Panc1 (cell line): ENCODE results near the gene MEX3A. TPM values are rescaled to one million over a fixed set of nuclear protein-coding genes. Genes with fewer than 3 reads are reported as not detected.

Experiments used
- ATAC-seq: fragments of 200-7000 bp; cut with Tn5 transposase; 2 replicates; pipeline ENCODE4 v1.9.1; 2020; ENCODE audit warnings: mild to moderate bottlenecking, moderate library complexity
- BruUV-seq: library from RNA; stranded (reverse); fragments of 400-500 nt; replicated peaks from 2 replicates; lab custom pipeline; 2021; lab: Mats Ljungman, UMichigan
- CTCF ChIA-PET: fragments of 300-600 bp; sonication (Branson Sonifier 250); formaldehyde crosslinking; loops from one replicate; lab custom pipeline; 2022; ENCODE audit warnings: antibody characterized with exemption; lab: Charles Lee
- POLR2A ChIA-PET: fragments of 300-600 bp; sonication (Branson Sonifier 250); formaldehyde crosslinking; loops from one replicate; lab custom pipeline; 2022; ENCODE audit warnings: antibody characterized with exemption; lab: Charles Lee
- DNase-seq: peaks from one replicate; pipeline ENCODE4 v3.0.0-alpha.2; 2010; ENCODE audit warnings: low read depth, low spot score
- H3K27ac ChIP-seq: 2 replicates; pipeline ENCODE4 v1.5.1; 2011; ENCODE audit warnings: mild to moderate bottlenecking, low read length, inconsistent platforms
- H3K27me3 ChIP-seq: fragments of 200-500 bp; sonication (Bioruptor generic); 2 replicates; pipeline ENCODE4 v1.6.0; 2014; ENCODE audit warnings: low read length, inconsistent platforms; ENCODE audit not compliant: control insufficient read depth, insufficient read depth
- H3K36me3 ChIP-seq: fragments of 200-500 bp; sonication (Bioruptor generic); 2 replicates; pipeline ENCODE4 v1.5.1; 2014; ENCODE audit warnings: inconsistent platforms, mild to moderate bottlenecking, low read length, moderate library complexity; ENCODE audit not compliant: control insufficient read depth, insufficient read depth
- H3K4me1 ChIP-seq: 2 replicates; pipeline ENCODE4 v1.5.1; 2011; ENCODE audit warnings: inconsistent platforms, mild to moderate bottlenecking, low read length, moderate library complexity; ENCODE audit not compliant: control insufficient read depth, insufficient read depth
- H3K4me3 ChIP-seq, 2 experiments: 2 replicates each; pipeline ENCODE4 v1.5.1; 2011 to 2012; ENCODE audit warnings: low read depth in 2 of 2, low read length in 2 of 2, mild to moderate bottlenecking in 2 of 2, inconsistent platforms in 1 of 2, moderate library complexity in 1 of 2
- H3K9me3 ChIP-seq: fragments of 200-500 bp; sonication (Bioruptor generic); 2 replicates; pipeline ENCODE4 v1.5.1; 2014; ENCODE audit warnings: low read depth, mild to moderate bottlenecking, inconsistent platforms, low read length, moderate library complexity; ENCODE audit not compliant: control insufficient read depth, insufficient read depth
- CTCF ChIP-seq: fragments of 450-650 bp; IDR thresholded peaks from 2 replicates; pipeline ENCODE4 v1.5.1; 2017; ENCODE audit warnings: mild to moderate bottlenecking
- POLR2AphosphoS5 ChIP-seq: IDR thresholded peaks from 2 replicates; pipeline ENCODE4 v1.6.1; 2012; ENCODE audit warnings: mild to moderate bottlenecking, low read depth, low read length, moderate library complexity
- SIN3A ChIP-seq: IDR thresholded peaks from 2 replicates; pipeline ENCODE4 v1.6.1; 2012; ENCODE audit warnings: low read depth, mild to moderate bottlenecking, low read length, moderate library complexity, borderline replicate concordance; ENCODE audit not compliant: insufficient read depth
- TCF7L2 ChIP-seq: IDR thresholded peaks from 2 replicates; pipeline ENCODE4 v1.6.1; 2011; ENCODE audit warnings: mild to moderate bottlenecking, low read depth, low read length, inconsistent platforms
- in situ Hi-C: cut with HindIII; loops from 2 replicates; pipeline ENCODE4 v1.10.0; 2016; ENCODE audit warnings: low sequenced_read_pairs, low pct_unique_long_range_greater_than_20kb
- intact Hi-C: fragments of 100-400 bp; cut with micrococcal nuclease; formaldehyde crosslinking; loops from one replicate; pipeline ENCODE4 v1.10.0; 2022; ENCODE audit not compliant: unreplicated experiment
- total RNA-seq: library from RNA; stranded (reverse); gene quantifications from one replicate; pipeline ENCODE4 v1.2.1, GENCODE V29; 2021; ENCODE audit not compliant: unreplicated experiment
- TF ChIP-seq, protein P1 (sequence below), 2 experiments: IDR thresholded peaks; 2 replicates each; pipeline ENCODE4 v1.6.1; 2011 to 2012; ENCODE audit warnings: low read depth in 2 of 2, control low read depth in 1 of 2, low read length in 1 of 2, mild to moderate bottlenecking in 1 of 2, moderate library complexity in 1 of 2; ENCODE audit not compliant: insufficient read depth in 1 of 2

Gene MEX3A
- total RNA-seq, 1 experiment from 2014 or later: 15.8 TPM

DNA sequence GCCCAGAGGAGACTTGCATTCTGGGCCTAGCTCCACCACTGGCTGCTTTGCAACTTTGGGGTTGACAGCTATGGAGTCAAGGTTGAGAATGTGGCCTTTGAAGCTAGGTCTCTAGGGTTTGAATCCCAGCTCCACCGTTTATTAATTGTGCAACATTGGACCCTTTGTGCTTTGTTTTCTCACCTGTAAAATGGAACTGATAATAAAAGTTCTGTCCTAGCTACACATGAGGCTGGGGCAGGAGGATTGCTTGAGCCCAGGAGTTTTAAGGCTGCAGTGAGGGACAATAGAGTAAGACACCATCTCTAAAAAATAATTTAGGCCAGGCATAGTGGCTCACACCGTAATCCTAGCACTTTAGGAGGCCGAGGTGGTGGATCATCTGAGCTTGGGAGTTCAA lies 17.0 kb upstream of the MEX3A start:
- H3K27ac ChIP-seq: no peak overlapping the region
- DNase-seq: no peak
- intact Hi-C loops (loop anchor here (5.0 kb wide), 1 partner anchor 113 kb away; the partner anchor contains the start of gene PMF1), in situ Hi-C loops (no loop called here)
- ChIA-PET CTCF (interaction anchor here (0.6 to 1.2 kb wide), 5 partner anchors 22 to 53 kb away, joined by 3 to 6 read pairs (median 4); no protein-coding TSS in a partner anchor), POLR2A (no interaction called here)
- H3K9me3 ChIP-seq: no peaks in the 10 kb centered on the region
- no peaks in the 10 kb centered on the region for H3K36me3 ChIP-seq
- BruUV-seq: no TSS peak
- no peak overlapping the region for H3K4me3 ChIP-seq
- no peaks in the 10 kb centered on the region for H3K27me3 ChIP-seq
- TF ChIP-seq CTCF (no peak), POLR2AphosphoS5 (no peak), SIN3A (no peak), TCF7L2 (no peak)
- TF ChIP-seq, protein P1, sequence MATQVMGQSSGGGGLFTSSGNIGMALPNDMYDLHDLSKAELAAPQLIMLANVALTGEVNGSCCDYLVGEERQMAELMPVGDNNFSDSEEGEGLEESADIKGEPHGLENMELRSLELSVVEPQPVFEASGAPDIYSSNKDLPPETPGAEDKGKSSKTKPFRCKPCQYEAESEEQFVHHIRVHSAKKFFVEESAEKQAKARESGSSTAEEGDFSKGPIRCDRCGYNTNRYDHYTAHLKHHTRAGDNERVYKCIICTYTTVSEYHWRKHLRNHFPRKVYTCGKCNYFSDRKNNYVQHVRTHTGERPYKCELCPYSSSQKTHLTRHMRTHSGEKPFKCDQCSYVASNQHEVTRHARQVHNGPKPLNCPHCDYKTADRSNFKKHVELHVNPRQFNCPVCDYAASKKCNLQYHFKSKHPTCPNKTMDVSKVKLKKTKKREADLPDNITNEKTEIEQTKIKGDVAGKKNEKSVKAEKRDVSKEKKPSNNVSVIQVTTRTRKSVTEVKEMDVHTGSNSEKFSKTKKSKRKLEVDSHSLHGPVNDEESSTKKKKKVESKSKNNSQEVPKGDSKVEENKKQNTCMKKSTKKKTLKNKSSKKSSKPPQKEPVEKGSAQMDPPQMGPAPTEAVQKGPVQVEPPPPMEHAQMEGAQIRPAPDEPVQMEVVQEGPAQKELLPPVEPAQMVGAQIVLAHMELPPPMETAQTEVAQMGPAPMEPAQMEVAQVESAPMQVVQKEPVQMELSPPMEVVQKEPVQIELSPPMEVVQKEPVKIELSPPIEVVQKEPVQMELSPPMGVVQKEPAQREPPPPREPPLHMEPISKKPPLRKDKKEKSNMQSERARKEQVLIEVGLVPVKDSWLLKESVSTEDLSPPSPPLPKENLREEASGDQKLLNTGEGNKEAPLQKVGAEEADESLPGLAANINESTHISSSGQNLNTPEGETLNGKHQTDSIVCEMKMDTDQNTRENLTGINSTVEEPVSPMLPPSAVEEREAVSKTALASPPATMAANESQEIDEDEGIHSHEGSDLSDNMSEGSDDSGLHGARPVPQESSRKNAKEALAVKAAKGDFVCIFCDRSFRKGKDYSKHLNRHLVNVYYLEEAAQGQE (IDR thresholded peaks at IDR 0.05; ENCODE audit: insufficient read depth in 1 of 2, low read depth in 2 of 2, low read length in 1 of 2): no peak
- ATAC-seq: no peak
- peaks cover 31% of the 10 kb centered on the region for H3K4me1 ChIP-seq

- in situ Hi-C loops: no loop called here
- ChIA-PET POLR2A (no interaction called here), CTCF (interaction anchor here (1.2 kb wide), 1 partner anchor 24 kb away, joined by 3 read pairs; no protein-coding TSS in a partner anchor)
- TF ChIP-seq POLR2AphosphoS5 (no peak), CTCF (no peak), SIN3A (no peak), TCF7L2 (no peak)
- TF ChIP-seq, protein P1 (IDR thresholded peaks at IDR 0.05; ENCODE audit: insufficient read depth in 1 of 2, low read depth in 2 of 2, low read length in 1 of 2): no peak
- H3K36me3 ChIP-seq: no peaks in the 10 kb centered on the region
- intact Hi-C loops: loop anchor here (5.0 kb wide), 1 partner anchor 114 kb away; the partner anchor contains the start of gene PMF1
- H3K27me3 ChIP-seq: no peaks in the 10 kb centered on the region
- peaks cover 26% of the 10 kb centered on the region for H3K4me1 ChIP-seq
- ATAC-seq: no peak
- DNase-seq: no peak
- BruUV-seq: no TSS peak
- no peak overlapping the region for H3K27ac ChIP-seq
- H3K9me3 ChIP-seq: no peaks in the 10 kb centered on the region
- no peak overlapping the region for H3K4me3 ChIP-seq
Observed at GRCh38 chr1:156098784-156099183, 16.5 kb upstream of the MEX3A start.
